Suprapubic skin (tissue), 4 donors: ENCODE results near the gene RAVER1.

ENCODE experiments used
- POLR2A ChIP-seq, 2 donors: fragments of 450-650 bp; IDR thresholded peaks; one replicate each; pipeline ENCODE4 v1.6.1; 2017; ENCODE audit warnings: antibody characterized with exemption in 2 of 2, mild to moderate bottlenecking in 2 of 2, moderate library complexity in 2 of 2
- POLR2AphosphoS5 ChIP-seq, 3 donors: sonication (generic); formaldehyde crosslinking; IDR thresholded peaks; one replicate each; pipeline ENCODE4 v1.6.1; 2017; ENCODE audit warnings: antibody characterized with exemption in 3 of 3
- TF ChIP-seq, protein P1 (sequence below), 2 donors: fragments of 200-600 bp in 1 of 2; fragments of 450-650 bp in 1 of 2; sonication (generic) in 1 of 2; IDR thresholded peaks; one replicate each; pipeline ENCODE4 v1.5.1; 2016 to 2019; ENCODE audit warnings: antibody characterized with exemption in 2 of 2, mild to moderate bottlenecking in 1 of 2, moderate library complexity in 1 of 2

DNA sequence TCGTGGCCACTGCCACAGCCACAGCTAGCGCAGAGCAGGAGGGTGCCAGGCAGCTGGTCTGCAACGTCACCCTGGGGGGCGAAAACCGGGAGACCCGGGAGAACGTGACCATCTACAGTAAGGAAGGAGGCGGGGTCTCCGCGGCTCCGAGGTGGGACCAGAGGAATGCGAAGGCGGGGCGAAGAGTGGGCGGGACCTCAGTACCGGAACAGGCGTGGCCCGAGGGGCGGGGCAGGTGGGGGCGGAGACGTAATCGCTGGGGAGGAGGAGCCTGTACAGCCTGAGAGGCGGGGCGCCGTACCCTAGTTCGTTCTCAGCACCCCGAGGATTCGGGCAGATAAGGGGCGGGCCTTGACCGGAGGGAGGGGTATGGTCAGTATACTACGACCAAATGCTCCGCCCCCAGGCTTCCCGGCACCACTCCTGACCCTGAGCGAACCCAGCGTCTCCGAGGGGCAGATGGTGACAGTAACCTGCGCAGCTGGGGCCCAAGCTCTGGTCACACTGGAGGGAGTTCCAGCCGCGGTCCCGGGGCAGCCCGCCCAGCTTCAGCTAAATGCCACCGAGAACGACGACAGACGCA is 41.0 kb downstream of the RAVER1 start:
- TF ChIP-seq, protein P1, sequence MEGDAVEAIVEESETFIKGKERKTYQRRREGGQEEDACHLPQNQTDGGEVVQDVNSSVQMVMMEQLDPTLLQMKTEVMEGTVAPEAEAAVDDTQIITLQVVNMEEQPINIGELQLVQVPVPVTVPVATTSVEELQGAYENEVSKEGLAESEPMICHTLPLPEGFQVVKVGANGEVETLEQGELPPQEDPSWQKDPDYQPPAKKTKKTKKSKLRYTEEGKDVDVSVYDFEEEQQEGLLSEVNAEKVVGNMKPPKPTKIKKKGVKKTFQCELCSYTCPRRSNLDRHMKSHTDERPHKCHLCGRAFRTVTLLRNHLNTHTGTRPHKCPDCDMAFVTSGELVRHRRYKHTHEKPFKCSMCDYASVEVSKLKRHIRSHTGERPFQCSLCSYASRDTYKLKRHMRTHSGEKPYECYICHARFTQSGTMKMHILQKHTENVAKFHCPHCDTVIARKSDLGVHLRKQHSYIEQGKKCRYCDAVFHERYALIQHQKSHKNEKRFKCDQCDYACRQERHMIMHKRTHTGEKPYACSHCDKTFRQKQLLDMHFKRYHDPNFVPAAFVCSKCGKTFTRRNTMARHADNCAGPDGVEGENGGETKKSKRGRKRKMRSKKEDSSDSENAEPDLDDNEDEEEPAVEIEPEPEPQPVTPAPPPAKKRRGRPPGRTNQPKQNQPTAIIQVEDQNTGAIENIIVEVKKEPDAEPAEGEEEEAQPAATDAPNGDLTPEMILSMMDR (IDR thresholded peaks at IDR 0.05): no peak
- no peak for TF ChIP-seq POLR2AphosphoS5 (IDR thresholded peaks at IDR 0.05)
- no peak for TF ChIP-seq POLR2A (IDR thresholded peaks at IDR 0.05)
